Activated T-helper 1 cell treated with anti-CD3 and anti-CD28 coated beads, Interleukin-12 subunit alpha, Interleukin-12 subunit beta, Interleukin-2, Interleukin-4 antibody, amounts not matched to agents 30 ng/mL and 10 ng/mL and 1 ng/mL, durations not matched to agents 14 hours and 24 hours and 36 hours (primary cell): Measurements from ENCODE around the gene FKRP. TPM values are rescaled to one million over a fixed set of nuclear protein-coding genes. Genes with fewer than 3 reads are reported as not detected.

ENCODE experiments used
- DNase-seq: peaks from one replicate; pipeline ENCODE4 v3.0.0; 2021; ENCODE audit warnings: low spot score
- H3K27ac Mint-ChIP-seq: one replicate; pipeline ENCODE4 v1.8.0; 2021; ENCODE audit warnings: mild to moderate bottlenecking, mixed read lengths
- H3K27me3 Mint-ChIP-seq: one replicate; pipeline ENCODE4 v1.8.0; 2022; ENCODE audit warnings: mild to moderate bottlenecking, moderate library complexity, mixed read lengths; ENCODE audit not compliant: insufficient read depth
- H3K36me3 Mint-ChIP-seq: one replicate; pipeline ENCODE4 v1.8.0; 2021; ENCODE audit warnings: low read depth, mixed read lengths
- H3K4me1 Mint-ChIP-seq: one replicate; pipeline ENCODE4 v1.8.0; 2021; ENCODE audit warnings: low read depth, mixed read lengths
- H3K4me3 Mint-ChIP-seq: one replicate; pipeline ENCODE4 v1.8.0; 2021; ENCODE audit warnings: mild to moderate bottlenecking, moderate library complexity, mixed read lengths
- H3K9me3 Mint-ChIP-seq: one replicate; pipeline ENCODE4 v1.8.0; 2021; ENCODE audit warnings: mixed read lengths
- intact Hi-C: fragments of 100-400 bp; cut with micrococcal nuclease; formaldehyde crosslinking; loops from one replicate; pipeline ENCODE4 v1.15.1; 2024
- total RNA-seq: library from RNA; stranded (reverse); gene quantifications from 2 replicates; pipeline ENCODE4 v1.2.3, GENCODE V29; 2022

Gene FKRP
- total RNA-seq, 1 donor from 2014 or later, result 26.6 TPM

GRCh38 chr19:46730187-46730586 is 15.7 kb upstream of the FKRP start:
- Mint-ChIP-seq H3K27me3 (no peaks in the 10 kb centered on the region), H3K27ac (no peak overlapping the region), H3K36me3 (peaks cover 47% of the 10 kb centered on the region), H3K9me3 (no peaks in the 10 kb centered on the region), H3K4me1 (peaks cover 28% of the 10 kb centered on the region), H3K4me3 (no peak overlapping the region)
- intact Hi-C loops, result no loop called here
- no peak for DNase-seq

- Mint-ChIP-seq H3K4me3 (no peak overlapping the region), H3K4me1 (peaks cover 28% of the 10 kb centered on the region), H3K27me3 (no peaks in the 10 kb centered on the region), H3K27ac (no peak overlapping the region), H3K36me3 (peaks cover 47% of the 10 kb centered on the region), H3K9me3 (no peaks in the 10 kb centered on the region)
- intact Hi-C loops, result no loop called here
- no peak for DNase-seq
Observed at GRCh38 chr19:46730595-46730994, 15.3 kb upstream of the FKRP start.

- Mint-ChIP-seq H3K9me3 (no peaks in the 10 kb centered on the region), H3K27ac (no peak overlapping the region), H3K27me3 (no peaks in the 10 kb centered on the region), H3K36me3 (peaks cover 42% of the 10 kb centered on the region), H3K4me3 (no peak overlapping the region), H3K4me1 (peaks cover 28% of the 10 kb centered on the region)
- intact Hi-C loops, result no loop called here
- DNase-seq, result no peak
Observed at GRCh38 chr19:46731007-46731501, 14.8 kb upstream of the FKRP start.

GRCh38 chr19:46731584-46731983 is 14.3 kb upstream of the FKRP start:
- Mint-ChIP-seq H3K27ac (no peak overlapping the region), H3K27me3 (no peaks in the 10 kb centered on the region), H3K4me1 (peaks cover 28% of the 10 kb centered on the region), H3K9me3 (no peaks in the 10 kb centered on the region), H3K36me3 (peaks cover 38% of the 10 kb centered on the region), H3K4me3 (no peak overlapping the region)
- intact Hi-C loops, result no loop called here
- DNase-seq, result no peak

GRCh38 chr19:46732172-46732938 is 13.5 kb upstream of the FKRP start:
- H3K4me1 Mint-ChIP-seq, result peaks cover 28% of the 10 kb centered on the region
- H3K4me3 Mint-ChIP-seq, result no peak overlapping the region
- H3K27ac Mint-ChIP-seq, result no peak overlapping the region
- intact Hi-C loops, result no loop called here
- H3K9me3 Mint-ChIP-seq, result no peaks in the 10 kb centered on the region
- H3K27me3 Mint-ChIP-seq, result no peaks in the 10 kb centered on the region
- peaks cover 41% of the 10 kb centered on the region for H3K36me3 Mint-ChIP-seq
- no peak for DNase-seq

GRCh38 chr19:46732966-46733689 is 12.7 kb upstream of the FKRP start:
- no peak for DNase-seq
- no peak overlapping the region for H3K4me3 Mint-ChIP-seq
- H3K27me3 Mint-ChIP-seq, result no peaks in the 10 kb centered on the region
- intact Hi-C loops, result no loop called here
- H3K36me3 Mint-ChIP-seq, result peaks cover 45% of the 10 kb centered on the region
- H3K9me3 Mint-ChIP-seq, result no peaks in the 10 kb centered on the region
- H3K27ac Mint-ChIP-seq, result no peak overlapping the region
- H3K4me1 Mint-ChIP-seq, result peaks cover 28% of the 10 kb centered on the region

- H3K4me3 Mint-ChIP-seq, result no peak overlapping the region
- H3K9me3 Mint-ChIP-seq, result no peaks in the 10 kb centered on the region
- peaks cover 24% of the 10 kb centered on the region for H3K4me1 Mint-ChIP-seq
- intact Hi-C loops, result no loop called here
- H3K27me3 Mint-ChIP-seq, result no peaks in the 10 kb centered on the region
- H3K27ac Mint-ChIP-seq, result no peak overlapping the region
- peaks cover 42% of the 10 kb centered on the region for H3K36me3 Mint-ChIP-seq
- DNase-seq, result no peak
Observed at GRCh38 chr19:46733690-46734292, 12.1 kb upstream of the FKRP start.

GRCh38 chr19:46736531-46737297 is 9.1 kb upstream of the FKRP start:
- peaks cover 34% of the 10 kb centered on the region for H3K36me3 Mint-ChIP-seq
- DNase-seq, result no peak
- no peaks in the 10 kb centered on the region for H3K9me3 Mint-ChIP-seq
- H3K27ac Mint-ChIP-seq, result no peak overlapping the region
- H3K4me1 Mint-ChIP-seq, result peaks cover 10% of the 10 kb centered on the region
- intact Hi-C loops, result no loop called here
- H3K4me3 Mint-ChIP-seq, result no peak overlapping the region
- no peaks in the 10 kb centered on the region for H3K27me3 Mint-ChIP-seq

GRCh38 chr19:46737298-46737654 is 8.6 kb upstream of the FKRP start:
- DNase-seq, result no peak
- no peaks in the 10 kb centered on the region for H3K27me3 Mint-ChIP-seq
- H3K4me1 Mint-ChIP-seq, result peaks cover 8% of the 10 kb centered on the region
- no peak overlapping the region for H3K4me3 Mint-ChIP-seq
- no peaks in the 10 kb centered on the region for H3K9me3 Mint-ChIP-seq
- H3K36me3 Mint-ChIP-seq, result peaks cover 29% of the 10 kb centered on the region
- no peak overlapping the region for H3K27ac Mint-ChIP-seq
- intact Hi-C loops, result no loop called here

GRCh38 chr19:46737761-46738171 is 8.1 kb upstream of the FKRP start:
- H3K27ac Mint-ChIP-seq, result no peak overlapping the region
- H3K36me3 Mint-ChIP-seq, result peaks cover 29% of the 10 kb centered on the region
- intact Hi-C loops, result no loop called here
- H3K4me1 Mint-ChIP-seq, result peaks cover 12% of the 10 kb centered on the region
- no peak for DNase-seq
- H3K27me3 Mint-ChIP-seq, result no peaks in the 10 kb centered on the region
- H3K4me3 Mint-ChIP-seq, result no peak overlapping the region
- no peaks in the 10 kb centered on the region for H3K9me3 Mint-ChIP-seq

GRCh38 chr19:46739290-46739771 is 6.5 kb upstream of the FKRP start:
- H3K27ac Mint-ChIP-seq, result no peak overlapping the region
- DNase-seq, result no peak
- H3K4me1 Mint-ChIP-seq, result peaks cover 24% of the 10 kb centered on the region
- no peak overlapping the region for H3K4me3 Mint-ChIP-seq
- H3K9me3 Mint-ChIP-seq, result no peaks in the 10 kb centered on the region
- no peaks in the 10 kb centered on the region for H3K27me3 Mint-ChIP-seq
- peaks cover 19% of the 10 kb centered on the region for H3K36me3 Mint-ChIP-seq
- intact Hi-C loops, result no loop called here

- H3K4me3 Mint-ChIP-seq, result no peak overlapping the region
- intact Hi-C loops, result no loop called here
- H3K36me3 Mint-ChIP-seq, result peaks cover 26% of the 10 kb centered on the region
- no peaks in the 10 kb centered on the region for H3K9me3 Mint-ChIP-seq
- H3K27me3 Mint-ChIP-seq, result no peaks in the 10 kb centered on the region
- peaks cover 35% of the 10 kb centered on the region for H3K4me1 Mint-ChIP-seq
- H3K27ac Mint-ChIP-seq, result peak overlapping the region; percentile 10
- DNase-seq, result no peak
Observed at GRCh38 chr19:46741447-46741846, 4.4 kb upstream of the FKRP start.
